GM19467 (cell line): Measurements from ENCODE around the gene PDAP1.
A peak's percentile ranks its signal among the peaks of the same experiment; 100 is the strongest.
"Not testable (repeated sequence)": the region's sequence is repeated elsewhere in the genome, so short reads cannot be mapped to it uniquely, and the experiment has no call there.

Experiments
- ATAC-seq: cut with Tn5 transposase; IDR thresholded peaks from one replicate; pipeline ENCODE4 v1.9.1; 2021; ENCODE audit warnings: mild to moderate bottlenecking, moderate library complexity; ENCODE audit not compliant: unreplicated experiment

The PDAP1 gene

GRCh38 chr7:99380032-99380822, 28.2 kb downstream of the PDAP1 start:
- peak; percentile 41 for ATAC-seq

- not testable (repeated sequence) for ATAC-seq
Observed at GRCh38 chr7:99379693-99380031, 28.7 kb downstream of the PDAP1 start.

- no peak for ATAC-seq
Observed at GRCh38 chr7:99379043-99379577, 29.3 kb downstream of the PDAP1 start.

GRCh38 chr7:99375070-99375807, 33.2 kb downstream of the PDAP1 start:
- ATAC-seq, result peak; percentile 31

GRCh38 chr7:99374111-99375064, 34.0 kb downstream of the PDAP1 start, which contains the start of gene ARPC1B:
ARPC1B (plus strand) TSS chr7:99374730; CDS start chr7:99385715, 10,985 bp downstream.
- peak; percentile 42 for ATAC-seq

GRCh38 chr7:99373091-99374066, 35.0 kb downstream of the PDAP1 start:
- no peak for ATAC-seq

GRCh38 chr7:99372275-99373090, 35.9 kb downstream of the PDAP1 start:
- no peak for ATAC-seq

- no peak for ATAC-seq
Observed at GRCh38 chr7:99371376-99371920, 36.9 kb downstream of the PDAP1 start.

GRCh38 chr7:99369767-99370391, 38.5 kb downstream of the PDAP1 start:
- no peak for ATAC-seq

- ATAC-seq, result no peak
Observed at GRCh38 chr7:99368750-99369389, 39.5 kb downstream of the PDAP1 start.

- no peak for ATAC-seq
Observed at GRCh38 chr7:99366646-99367045, 41.8 kb downstream of the PDAP1 start.

GRCh38 chr7:99365318-99366141, 42.9 kb downstream of the PDAP1 start:
- peak; percentile 52 for ATAC-seq

GRCh38 chr7:99363286-99363685, 45.1 kb downstream of the PDAP1 start:
- ATAC-seq, result no peak

- no peak for ATAC-seq
Observed at GRCh38 chr7:99362801-99363200, 45.6 kb downstream of the PDAP1 start.

GRCh38 chr7:99359465-99360154, 48.8 kb downstream of the PDAP1 start:
- no peak for ATAC-seq

- not testable (repeated sequence) for ATAC-seq
Observed at GRCh38 chr7:99358521-99358920, 49.9 kb downstream of the PDAP1 start.
